Activated CD8-positive, alpha-beta T cell treated with anti-CD3 and anti-CD28 coated beads, Interleukin-2, amount 10 ng/mL, durations not matched to agents 7 days and 5 days (primary cell): Measurements from ENCODE around the gene TMEM131. TPM values are rescaled to one million over a fixed set of nuclear protein-coding genes. Genes with fewer than 3 reads are reported as not detected.
A peak's percentile ranks its signal among the peaks of the same experiment; 100 is the strongest.

Experiments used
- ATAC-seq: fragments of 150-1000 bp; cut with Tn5 transposase; one replicate; pipeline ENCODE4 v1.10.0; 2021; ENCODE audit warnings: moderate library complexity
- CTCF ChIA-PET: fragments of 350-600 bp; sonication (Branson Sonifier 250); formaldehyde crosslinking; loops from one replicate; lab custom pipeline; 2021; ENCODE audit warnings: antibody characterized with exemption; lab: Charles Lee
- POLR2A ChIA-PET: fragments of 350-600 bp; sonication (Branson Sonifier 250); formaldehyde crosslinking; loops from one replicate; lab custom pipeline; 2021; ENCODE audit warnings: antibody characterized with exemption; lab: Charles Lee
- DNase-seq: peaks from one replicate; pipeline ENCODE4 v3.0.0-alpha.2; 2020
- H3K27ac Mint-ChIP-seq: one replicate; pipeline ENCODE4 v1.8.0; 2021; ENCODE audit warnings: mild to moderate bottlenecking, mixed read lengths
- H3K27me3 Mint-ChIP-seq: one replicate; pipeline ENCODE4 v1.8.0; 2021; ENCODE audit warnings: low read depth, mixed read lengths
- H3K36me3 Mint-ChIP-seq: one replicate; pipeline ENCODE4 v1.8.0; 2021; ENCODE audit warnings: low read depth, mixed read lengths
- H3K4me1 Mint-ChIP-seq: one replicate; pipeline ENCODE4 v1.8.0; 2021; ENCODE audit warnings: low read depth, mixed read lengths
- H3K4me3 Mint-ChIP-seq: one replicate; pipeline ENCODE4 v1.8.0; 2021; ENCODE audit warnings: mild to moderate bottlenecking, mixed read lengths
- H3K9me3 Mint-ChIP-seq: one replicate; pipeline ENCODE4 v1.8.0; 2022; ENCODE audit warnings: mixed read lengths; ENCODE audit not compliant: insufficient read depth
- total RNA-seq, 2 experiments: library from RNA; stranded (reverse); gene quantifications; one replicate each; pipeline ENCODE4 v1.2.3, GENCODE V29; 2021

Gene TMEM131
- total RNA-seq, 2 experiments from 2014 or later: 35.9 to 40.7 TPM

DNA sequence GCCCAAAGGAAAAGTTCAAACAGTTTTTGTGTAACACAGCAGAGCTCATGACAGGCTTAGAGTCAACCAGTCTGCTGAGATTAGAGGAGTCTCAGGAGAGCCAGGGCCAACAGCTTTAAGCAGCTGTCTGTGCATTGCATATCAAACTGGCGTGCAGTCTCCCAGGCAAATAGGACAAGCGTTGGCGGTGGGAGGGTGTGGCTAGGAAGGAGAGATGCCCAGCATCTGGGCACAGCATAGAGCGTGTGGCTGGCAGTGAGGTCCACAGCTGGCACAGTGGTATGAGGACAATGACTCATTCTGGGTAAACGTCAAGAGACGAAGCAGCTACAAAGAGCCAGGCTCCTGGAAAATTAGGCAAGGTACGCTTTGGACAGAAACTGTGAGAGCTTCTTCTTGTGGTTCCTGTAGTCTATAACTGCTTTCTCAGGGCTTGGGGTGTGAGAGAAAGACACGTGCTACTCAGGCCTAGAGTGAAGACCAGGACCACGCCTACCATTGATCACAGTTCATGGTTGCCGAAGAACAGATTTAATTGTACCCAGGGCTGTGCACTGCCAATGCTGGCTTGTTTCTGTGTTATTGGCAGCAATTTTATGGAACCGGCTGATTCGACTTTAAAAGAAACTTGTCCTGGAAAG, 267.5 kb downstream of the TMEM131 start:
- no peaks in the 10 kb centered on the region for H3K27me3 Mint-ChIP-seq
- ATAC-seq (peak; percentile 55), DNase-seq (no peak)
- peaks cover 60% of the 10 kb centered on the region for H3K4me1 Mint-ChIP-seq
- peaks cover 97% of the 10 kb centered on the region for H3K36me3 Mint-ChIP-seq
- peaks cover 12% of the 10 kb centered on the region for H3K9me3 Mint-ChIP-seq
- ChIA-PET POLR2A (interaction anchor here (0.6 to 2.0 kb wide), 2 partner anchors 12 to 16 kb away, joined by 3 to 8 read pairs; no protein-coding TSS in a partner anchor), CTCF (interaction anchor here (0.8 to 3.5 kb wide), 6 partner anchors 10 to 137 kb away, joined by 3 to 35 read pairs (median 5); no protein-coding TSS in a partner anchor)
- H3K27ac Mint-ChIP-seq: peak overlapping the region; percentile 63
- H3K4me3 Mint-ChIP-seq: no peak overlapping the region

DNA sequence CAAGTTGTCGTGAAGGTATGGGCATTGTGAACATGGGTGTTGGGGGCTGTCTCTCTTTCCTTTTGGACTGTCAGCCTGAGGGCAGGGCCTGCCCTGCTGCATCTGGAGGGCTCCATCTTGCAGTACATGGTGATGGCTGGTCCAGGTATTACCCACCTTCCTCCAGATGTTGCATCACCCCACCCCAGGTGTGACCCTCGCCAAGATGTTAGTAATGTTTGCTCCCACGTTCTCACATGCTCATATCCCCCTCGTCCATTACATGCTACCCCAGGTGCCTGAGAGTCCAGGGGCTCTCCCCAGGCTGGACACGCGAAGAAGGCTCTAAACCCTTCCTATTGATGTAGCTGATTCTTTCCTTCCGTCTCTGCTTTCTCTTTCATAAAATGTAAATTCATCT, 268.5 kb downstream of the TMEM131 start:
- H3K27me3 Mint-ChIP-seq: no peaks in the 10 kb centered on the region
- DNase-seq (no peak), ATAC-seq (no peak)
- no peak overlapping the region for H3K4me3 Mint-ChIP-seq
- peak overlapping the region; percentile 63 for H3K27ac Mint-ChIP-seq
- H3K9me3 Mint-ChIP-seq: peaks cover 12% of the 10 kb centered on the region
- CTCF ChIA-PET: interaction anchor here (0.8 to 3.5 kb wide), 5 partner anchors 9 to 29 kb away, joined by 3 to 35 read pairs (median 5); no protein-coding TSS in a partner anchor
- POLR2A ChIA-PET: interaction anchor here (0.7 to 2.0 kb wide), 3 partner anchors 13 to 40 kb away, joined by 3 to 8 read pairs (median 5); partner anchors contain the start of gene ZAP70
- peaks cover 98% of the 10 kb centered on the region for H3K36me3 Mint-ChIP-seq
- peaks cover 68% of the 10 kb centered on the region for H3K4me1 Mint-ChIP-seq

DNA sequence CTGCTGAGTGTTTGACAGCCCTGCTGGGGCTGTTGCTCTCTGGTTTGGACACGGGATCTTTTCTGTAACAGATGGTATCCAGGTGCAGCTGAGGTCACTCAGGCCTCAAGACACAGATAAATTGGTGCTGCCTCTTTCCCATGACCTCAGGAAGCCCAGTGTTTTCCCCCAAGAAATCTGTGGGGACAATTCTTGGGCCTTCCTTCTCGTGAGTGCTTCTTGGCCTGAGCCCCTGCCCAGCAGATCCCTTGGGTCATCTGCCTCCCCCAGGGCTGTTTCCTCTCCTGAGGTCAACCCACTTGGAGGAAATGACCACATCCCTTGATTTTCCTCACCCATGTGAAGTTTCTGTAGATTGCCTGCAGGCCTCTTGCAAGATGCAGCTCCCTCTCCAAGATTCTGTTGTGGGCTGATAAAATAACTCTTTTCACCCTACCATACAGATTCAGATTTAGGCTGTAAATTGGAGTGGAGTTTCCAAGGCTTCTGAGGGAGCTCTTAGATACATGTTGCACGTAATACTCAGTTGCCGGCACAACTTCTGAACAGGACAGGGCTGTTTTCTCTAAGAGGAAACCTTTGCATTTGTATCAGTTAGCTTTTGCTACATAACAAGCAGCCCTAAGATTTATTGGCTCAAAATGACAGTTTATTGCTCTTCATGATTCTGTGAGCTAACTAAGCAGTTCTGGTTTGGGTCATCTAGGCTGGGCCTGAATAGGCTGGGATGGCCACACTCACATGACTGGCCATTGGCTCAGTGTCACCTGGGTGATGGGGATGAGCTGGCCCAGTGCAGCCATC, 269.3 kb downstream of the TMEM131 start:
- H3K27ac Mint-ChIP-seq: peak overlapping the region; percentile 80
- peaks cover 93% of the 10 kb centered on the region for H3K36me3 Mint-ChIP-seq
- ChIA-PET POLR2A (interaction anchor here (0.7 to 2.0 kb wide), 8 partner anchors 8 to 39 kb away, joined by 3 to 8 read pairs (median 4); partner anchors contain the start of gene ZAP70), CTCF (interaction anchor here (1.3 to 3.5 kb wide), 3 partner anchors 15 to 135 kb away, joined by 5 to 35 read pairs (median 6); no protein-coding TSS in a partner anchor)
- no peak for DNase-seq
- ATAC-seq: no peak
- no peaks in the 10 kb centered on the region for H3K27me3 Mint-ChIP-seq
- peaks cover 12% of the 10 kb centered on the region for H3K9me3 Mint-ChIP-seq
- no peak overlapping the region for H3K4me3 Mint-ChIP-seq
- H3K4me1 Mint-ChIP-seq: peaks cover 70% of the 10 kb centered on the region

DNA sequence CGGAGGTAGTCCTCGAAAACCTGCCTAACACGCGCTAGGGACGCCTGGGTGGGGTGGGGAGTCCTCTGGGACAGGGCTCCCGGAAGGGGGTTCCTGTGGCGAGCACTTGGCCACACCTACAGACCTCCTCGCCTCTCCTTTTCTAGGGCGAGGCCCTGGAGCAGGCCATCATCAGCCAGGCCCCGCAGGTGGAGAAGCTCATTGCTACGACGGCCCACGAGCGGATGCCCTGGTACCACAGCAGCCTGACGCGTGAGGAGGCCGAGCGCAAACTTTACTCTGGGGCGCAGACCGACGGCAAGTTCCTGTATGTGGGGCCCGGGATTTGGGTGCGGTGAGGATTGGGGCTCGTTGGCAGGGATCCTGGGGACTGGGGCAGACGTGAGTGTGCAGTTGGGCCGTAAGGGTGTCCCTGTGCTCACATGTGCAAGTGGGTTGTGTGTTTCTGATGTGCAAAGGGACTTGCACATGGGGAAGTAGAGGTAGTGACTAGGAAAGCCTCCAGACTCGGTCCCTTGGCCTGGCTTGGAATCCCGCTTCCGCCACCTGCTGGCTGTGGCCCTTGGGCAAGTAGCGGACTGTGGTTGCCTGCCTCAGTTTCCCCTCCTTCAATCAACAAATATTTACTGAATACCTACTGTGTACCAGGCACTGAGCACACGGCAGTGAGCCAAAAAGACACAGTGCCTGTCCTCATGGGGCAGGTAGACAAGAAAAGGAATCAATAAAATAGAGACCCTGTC, 270.6 kb downstream of the TMEM131 start:
- no peak overlapping the region for H3K4me3 Mint-ChIP-seq
- no peak for ATAC-seq
- POLR2A ChIA-PET: interaction anchor here (1.1 kb wide), 1 partner anchor 17 kb away, joined by 3 read pairs; no protein-coding TSS in a partner anchor

DNA sequence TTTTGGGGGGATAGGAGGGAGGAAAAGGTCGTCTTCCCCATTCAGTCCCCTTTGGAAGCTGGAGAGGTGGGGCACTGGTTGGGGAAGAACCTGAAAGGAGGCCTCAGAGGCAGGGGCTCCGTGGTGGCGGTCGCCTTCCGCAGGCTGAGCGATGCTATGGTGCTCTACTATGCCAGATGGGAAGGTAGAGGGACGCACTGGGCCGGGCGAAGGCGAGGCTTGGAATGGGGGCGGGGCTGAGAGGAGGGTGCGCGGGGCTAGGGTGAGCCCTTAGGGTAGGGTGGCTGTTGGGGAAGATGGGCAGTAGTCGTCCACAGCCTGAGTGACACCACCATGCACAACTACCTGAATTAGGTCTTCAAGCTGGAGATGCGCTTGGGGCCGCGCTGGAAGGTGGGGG, 271.2 kb downstream of the TMEM131 start:
- Mint-ChIP-seq H3K9me3 (peaks cover 10% of the 10 kb centered on the region), H3K4me3 (no peak overlapping the region), H3K27me3 (no peaks in the 10 kb centered on the region), H3K4me1 (peaks cover 80% of the 10 kb centered on the region), H3K27ac (no peak overlapping the region), H3K36me3 (peaks cover 89% of the 10 kb centered on the region)
- DNase-seq (no peak), ATAC-seq (no peak)
- ChIA-PET CTCF (no interaction called here), POLR2A (interaction anchor here (1.1 kb wide), 1 partner anchor 16 kb away, joined by 3 read pairs; no protein-coding TSS in a partner anchor)

More for the DNA sequence above, 270.6 kb downstream of the TMEM131 start:
- no peak for DNase-seq
- peak overlapping the region; percentile 53 for H3K27ac Mint-ChIP-seq
- peaks cover 89% of the 10 kb centered on the region for H3K36me3 Mint-ChIP-seq
- CTCF ChIA-PET: interaction anchor here (3.5 kb wide), 1 partner anchor 16 kb away, joined by 35 read pairs; no protein-coding TSS in a partner anchor
- no peaks in the 10 kb centered on the region for H3K27me3 Mint-ChIP-seq
- H3K4me1 Mint-ChIP-seq: peaks cover 75% of the 10 kb centered on the region
- peaks cover 12% of the 10 kb centered on the region for H3K9me3 Mint-ChIP-seq

DNA sequence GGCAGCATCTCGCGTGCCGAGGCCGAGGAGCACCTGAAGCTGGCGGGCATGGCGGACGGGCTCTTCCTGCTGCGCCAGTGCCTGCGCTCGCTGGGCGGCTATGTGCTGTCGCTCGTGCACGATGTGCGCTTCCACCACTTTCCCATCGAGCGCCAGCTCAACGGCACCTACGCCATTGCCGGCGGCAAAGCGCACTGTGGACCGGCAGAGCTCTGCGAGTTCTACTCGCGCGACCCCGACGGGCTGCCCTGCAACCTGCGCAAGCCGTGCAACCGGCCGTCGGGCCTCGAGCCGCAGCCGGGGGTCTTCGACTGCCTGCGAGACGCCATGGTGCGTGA, 271.7 kb downstream of the TMEM131 start:
- no peak for ATAC-seq
- no peak overlapping the region for H3K27ac Mint-ChIP-seq
- ChIA-PET CTCF (interaction anchor here (1.2 kb wide), 1 partner anchor 14 kb away, joined by 4 read pairs; no protein-coding TSS in a partner anchor), POLR2A (interaction anchor here (1.1 kb wide), 1 partner anchor 16 kb away, joined by 3 read pairs; no protein-coding TSS in a partner anchor)
- H3K27me3 Mint-ChIP-seq: no peaks in the 10 kb centered on the region
- peaks cover 5% of the 10 kb centered on the region for H3K9me3 Mint-ChIP-seq
- H3K4me1 Mint-ChIP-seq: peaks cover 84% of the 10 kb centered on the region
- no peak for DNase-seq
- H3K4me3 Mint-ChIP-seq: no peak overlapping the region
- H3K36me3 Mint-ChIP-seq: peaks cover 88% of the 10 kb centered on the region

DNA sequence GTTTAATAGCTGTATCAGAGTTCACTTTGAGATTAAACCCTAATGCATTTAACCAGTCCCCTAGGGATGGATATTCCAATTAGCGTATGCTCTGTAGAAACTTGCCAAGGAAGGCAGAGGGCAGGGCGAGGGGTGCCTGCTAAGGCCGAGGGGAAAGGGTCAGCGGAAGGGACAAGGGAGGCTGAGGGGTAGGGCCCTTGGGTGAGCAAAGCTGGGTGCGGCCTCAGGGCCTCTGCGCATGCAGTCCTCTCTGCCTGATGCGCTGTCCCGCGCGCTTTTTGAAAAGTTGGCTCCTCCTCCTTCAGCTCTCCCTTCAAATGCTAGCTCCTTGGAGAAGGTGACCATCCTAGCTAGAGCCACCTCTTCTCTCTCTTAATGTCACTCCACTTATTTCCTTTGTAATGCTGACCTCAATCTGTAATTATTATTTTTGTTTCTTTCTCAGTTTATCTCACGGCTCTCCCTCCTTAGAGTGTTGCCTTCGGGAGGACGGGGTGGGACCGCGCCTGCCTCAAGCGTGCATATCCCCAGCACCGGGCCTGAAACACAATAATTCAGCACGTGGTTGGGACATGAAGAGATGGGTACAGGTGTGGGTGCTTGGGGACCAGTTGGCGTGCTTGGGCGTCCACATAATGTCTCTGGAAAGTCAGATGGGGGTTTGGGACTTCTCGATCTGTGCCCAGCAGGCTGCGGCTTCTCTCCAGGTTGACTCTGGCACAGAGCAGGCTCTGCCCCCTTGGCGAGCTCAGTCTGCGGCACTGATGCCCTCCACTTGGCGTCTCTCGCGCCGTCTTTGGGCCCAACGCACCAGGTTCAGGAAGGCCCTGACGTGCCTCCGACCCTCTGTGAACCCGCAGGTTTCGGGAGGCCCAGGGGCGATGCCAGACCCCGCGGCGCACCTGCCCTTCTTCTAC, 272.3 kb downstream of the TMEM131 start:
- H3K27ac Mint-ChIP-seq: no peak overlapping the region
- H3K36me3 Mint-ChIP-seq: peaks cover 88% of the 10 kb centered on the region
- H3K4me1 Mint-ChIP-seq: peaks cover 87% of the 10 kb centered on the region
- CTCF ChIA-PET: interaction anchor here (1.2 to 1.6 kb wide), 2 partner anchors 13 to 19 kb away, joined by 4 to 7 read pairs; no protein-coding TSS in a partner anchor
- no peak for DNase-seq
- POLR2A ChIA-PET: interaction anchor here (0.8 to 1.3 kb wide), 3 partner anchors 10 to 15 kb away, joined by 3 to 5 read pairs (median 4); partner anchors contain the start of gene ZAP70
- no peaks in the 10 kb centered on the region for H3K27me3 Mint-ChIP-seq
- ATAC-seq: no peak
- H3K4me3 Mint-ChIP-seq: no peak overlapping the region
- peaks cover 4% of the 10 kb centered on the region for H3K9me3 Mint-ChIP-seq

DNA sequence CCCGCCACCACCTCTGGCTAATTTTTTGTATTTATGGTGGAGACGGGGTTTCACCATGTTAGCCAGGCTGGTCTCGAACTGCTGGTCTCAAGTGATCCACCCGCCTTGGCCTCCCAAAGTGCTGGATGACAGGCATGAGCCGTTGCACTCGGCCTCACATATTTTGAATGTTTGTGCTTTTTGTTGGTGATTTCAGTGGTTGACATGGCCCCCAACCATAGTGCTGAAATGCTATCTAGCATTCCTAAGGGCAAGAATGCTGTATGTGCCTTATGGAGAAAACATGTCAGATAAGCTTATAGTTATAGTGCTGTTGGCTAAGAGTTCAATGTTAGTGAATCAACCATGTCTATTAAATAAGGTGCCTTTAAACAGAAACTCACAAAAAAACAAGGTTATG, 273.5 kb downstream of the TMEM131 start:
- peaks cover 4% of the 10 kb centered on the region for H3K9me3 Mint-ChIP-seq
- H3K4me3 Mint-ChIP-seq: no peak overlapping the region
- H3K27ac Mint-ChIP-seq: no peak overlapping the region
- H3K36me3 Mint-ChIP-seq: peaks cover 87% of the 10 kb centered on the region
- POLR2A ChIA-PET: interaction anchor here (0.5 kb wide), 1 partner anchor 17 kb away, joined by 3 read pairs; no protein-coding TSS in a partner anchor
- ATAC-seq: no peak
- CTCF ChIA-PET: interaction anchor here (1.6 kb wide), 1 partner anchor 20 kb away, joined by 7 read pairs; no protein-coding TSS in a partner anchor
- DNase-seq: no peak
- H3K4me1 Mint-ChIP-seq: peaks cover 87% of the 10 kb centered on the region
- no peaks in the 10 kb centered on the region for H3K27me3 Mint-ChIP-seq

DNA sequence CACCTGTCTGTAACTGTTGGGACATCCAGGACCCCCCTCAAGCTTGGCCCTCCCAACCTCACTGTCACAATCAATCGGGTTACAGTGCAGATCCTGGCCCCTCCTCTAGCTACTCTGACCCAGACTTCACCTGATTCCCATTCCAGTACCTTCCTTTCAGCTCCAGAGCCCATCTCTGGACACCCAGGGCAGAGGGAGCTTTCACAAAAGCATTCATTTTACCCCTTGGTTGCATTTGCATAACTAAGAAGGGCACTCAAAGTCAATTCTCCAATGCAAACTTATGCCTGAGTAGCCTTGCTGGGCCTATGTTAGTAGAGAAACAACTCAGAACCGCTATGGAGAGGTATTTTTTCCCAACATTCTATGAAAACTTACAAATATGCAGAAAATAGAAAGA, 275.0 kb downstream of the TMEM131 start:
- ChIA-PET CTCF (interaction anchor here (1.1 kb wide), 1 partner anchor 9 kb away, joined by 3 read pairs; no protein-coding TSS in a partner anchor), POLR2A (interaction anchor here (0.7 to 1.1 kb wide), 2 partner anchors 20 to 56 kb away, joined by 3 to 6 read pairs; no protein-coding TSS in a partner anchor)
- Mint-ChIP-seq H3K9me3 (peaks cover 4% of the 10 kb centered on the region), H3K27me3 (no peaks in the 10 kb centered on the region), H3K27ac (peak overlapping the region; percentile 88), H3K36me3 (peaks cover 85% of the 10 kb centered on the region), H3K4me1 (peaks cover 87% of the 10 kb centered on the region), H3K4me3 (no peak overlapping the region)
- ATAC-seq: no peak
- no peak for DNase-seq
